Activated CD8-positive, alpha-beta T cell treated with anti-CD3 and anti-CD28 coated beads for 36 hours (primary cell): ENCODE results near the gene GOLGA2. TPM values are rescaled to one million over a fixed set of nuclear protein-coding genes. Genes with fewer than 3 reads are reported as not detected.

ENCODE experiments used
- ATAC-seq: fragments of 200-7000 bp; cut with Tn5 transposase; one replicate; pipeline ENCODE4 v1.10.0; 2021; ENCODE audit warnings: mild to moderate bottlenecking, moderate library complexity
- CTCF ChIA-PET: fragments of 350-600 bp; sonication (Branson Sonifier 250); formaldehyde crosslinking; loops from one replicate; lab custom pipeline; 2021; ENCODE audit warnings: antibody characterized with exemption; lab: Charles Lee
- POLR2A ChIA-PET: fragments of 350-600 bp; sonication (Branson Sonifier 250); formaldehyde crosslinking; loops from one replicate; lab custom pipeline; 2021; ENCODE audit warnings: antibody characterized with exemption; lab: Charles Lee
- DNase-seq: peaks from one replicate; pipeline ENCODE4 v3.0.0-alpha.2; 2020
- H3K27ac Mint-ChIP-seq: one replicate; pipeline ENCODE4 v1.8.0; 2021; ENCODE audit warnings: mild to moderate bottlenecking, mixed read lengths
- H3K27me3 Mint-ChIP-seq: one replicate; pipeline ENCODE4 v1.8.0; 2021; ENCODE audit warnings: mixed read lengths
- H3K36me3 Mint-ChIP-seq: one replicate; pipeline ENCODE4 v1.8.0; 2021; ENCODE audit warnings: low read depth, mixed read lengths
- H3K4me1 Mint-ChIP-seq: one replicate; pipeline ENCODE4 v1.8.0; 2021; ENCODE audit warnings: low read depth, mixed read lengths
- H3K4me3 Mint-ChIP-seq: one replicate; pipeline ENCODE4 v1.8.0; 2021; ENCODE audit warnings: mild to moderate bottlenecking, moderate library complexity, mixed read lengths
- H3K9me3 Mint-ChIP-seq: one replicate; pipeline ENCODE4 v1.8.0; 2021; ENCODE audit warnings: mixed read lengths
- CTCF ChIP-seq: fragments of 200-600 bp; IDR thresholded peaks from one replicate; pipeline ENCODE4 v1.8.0; 2022; ENCODE audit warnings: antibody characterized with exemption, mild to moderate bottlenecking
- intact Hi-C: fragments of 100-400 bp; cut with micrococcal nuclease; formaldehyde crosslinking; loops from one replicate; pipeline ENCODE4 v1.10.0; 2022
- total RNA-seq, 2 experiments: library from RNA; stranded (reverse); gene quantifications; one replicate each; pipeline ENCODE4 v1.2.3, GENCODE V29; 2021

GOLGA2 gene
- total RNA-seq, 2 experiments from 2014 or later, result 29.8 to 34.6 TPM

GRCh38 chr9:128224877-128225276 is 50.9 kb downstream of the GOLGA2 start:
- H3K4me1 Mint-ChIP-seq, result no peaks in the 10 kb centered on the region
- intact Hi-C loops, result no loop called here
- H3K27me3 Mint-ChIP-seq, result no peaks in the 10 kb centered on the region
- no peaks in the 10 kb centered on the region for H3K36me3 Mint-ChIP-seq
- no peak overlapping the region for H3K27ac Mint-ChIP-seq
- no peak for ATAC-seq
- no peak for TF ChIP-seq CTCF
- ChIA-PET CTCF (interaction anchor here (1.1 kb wide), 1 partner anchor 30 kb away, joined by 3 read pairs; no protein-coding TSS in a partner anchor), POLR2A (no interaction called here)
- no peaks in the 10 kb centered on the region for H3K9me3 Mint-ChIP-seq
- DNase-seq, result no peak
- H3K4me3 Mint-ChIP-seq, result no peak overlapping the region

GRCh38 chr9:128222880-128223670 is 52.7 kb downstream of the GOLGA2 start:
- ChIA-PET POLR2A (no interaction called here), CTCF (no interaction called here)
- intact Hi-C loops, result no loop called here
- no peak for DNase-seq
- no peak overlapping the region for H3K27ac Mint-ChIP-seq
- H3K27me3 Mint-ChIP-seq, result no peaks in the 10 kb centered on the region
- TF ChIP-seq CTCF, result no peak
- H3K4me1 Mint-ChIP-seq, result peaks cover 10% of the 10 kb centered on the region
- no peaks in the 10 kb centered on the region for H3K9me3 Mint-ChIP-seq
- no peaks in the 10 kb centered on the region for H3K36me3 Mint-ChIP-seq
- H3K4me3 Mint-ChIP-seq, result no peak overlapping the region
- no peak for ATAC-seq

DNA sequence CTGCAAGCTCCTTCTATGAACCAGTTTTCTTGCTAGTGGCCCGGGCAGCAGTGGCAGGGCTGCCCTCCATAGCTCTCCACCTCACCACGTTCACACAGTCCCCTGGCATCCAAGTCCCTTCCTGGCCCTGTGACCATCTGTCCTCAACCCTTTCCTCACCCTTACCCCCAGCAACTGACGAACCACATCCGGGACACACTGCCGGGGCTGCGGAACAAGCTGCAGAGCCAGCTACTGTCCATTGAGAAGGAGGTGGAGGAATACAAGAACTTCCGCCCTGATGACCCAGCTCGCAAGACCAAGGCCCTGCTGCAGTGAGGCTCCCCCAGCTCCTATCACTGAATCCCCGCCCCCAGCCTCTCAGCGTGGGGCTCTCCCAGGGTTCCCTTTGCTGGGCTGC is 53.8 kb downstream of the GOLGA2 start:
- ChIA-PET CTCF (no interaction called here), POLR2A (interaction anchor here (0.6 kb wide), 1 partner anchor 15 kb away, joined by 3 read pairs; no protein-coding TSS in a partner anchor)
- DNase-seq (no peak), ATAC-seq (no peak)
- intact Hi-C loops, result no loop called here
- Mint-ChIP-seq H3K9me3 (no peaks in the 10 kb centered on the region), H3K27me3 (no peaks in the 10 kb centered on the region), H3K27ac (no peak overlapping the region), H3K4me1 (peaks cover 11% of the 10 kb centered on the region), H3K36me3 (no peaks in the 10 kb centered on the region), H3K4me3 (no peak overlapping the region)
- TF ChIP-seq CTCF, result no peak

DNA sequence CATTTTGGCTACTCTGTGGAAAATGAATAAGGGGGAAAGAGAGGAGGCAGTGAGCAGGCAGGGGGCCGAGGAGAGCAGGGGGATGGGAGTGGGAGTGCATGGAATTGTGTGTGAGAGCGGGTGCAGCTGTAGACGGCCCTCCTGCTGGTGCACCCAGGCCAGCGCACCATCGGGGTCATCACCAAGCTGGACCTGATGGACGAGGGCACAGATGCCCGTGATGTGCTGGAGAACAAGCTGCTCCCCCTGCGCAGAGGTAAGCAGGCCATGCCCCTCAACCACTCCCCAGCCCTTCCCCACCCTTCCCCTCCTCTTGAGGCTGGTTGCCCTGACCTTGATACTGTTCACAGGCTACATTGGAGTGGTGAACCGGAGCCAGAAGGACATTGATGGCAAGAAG is 56.0 kb downstream of the GOLGA2 start:
- peaks cover 11% of the 10 kb centered on the region for H3K4me1 Mint-ChIP-seq
- no peak overlapping the region for H3K27ac Mint-ChIP-seq
- no peak overlapping the region for H3K4me3 Mint-ChIP-seq
- H3K9me3 Mint-ChIP-seq, result no peaks in the 10 kb centered on the region
- intact Hi-C loops, result no loop called here
- no peaks in the 10 kb centered on the region for H3K36me3 Mint-ChIP-seq
- CTCF ChIA-PET, result interaction anchor here (0.5 to 1.7 kb wide), 2 partner anchors 29 to 234 kb away, joined by 4 to 5 read pairs; no protein-coding TSS in a partner anchor
- DNase-seq, result no peak
- POLR2A ChIA-PET, result no interaction called here
- no peak for TF ChIP-seq CTCF
- H3K27me3 Mint-ChIP-seq, result no peaks in the 10 kb centered on the region
- ATAC-seq, result no peak
